NCI-H69 (cell line): ENCODE data around the gene PLCD4.

Experiments
- DNase-seq: peaks from one replicate; lab custom pipeline; 2025; lab: John Stamatoyannopoulos, UW

The PLCD4 gene

DNA sequence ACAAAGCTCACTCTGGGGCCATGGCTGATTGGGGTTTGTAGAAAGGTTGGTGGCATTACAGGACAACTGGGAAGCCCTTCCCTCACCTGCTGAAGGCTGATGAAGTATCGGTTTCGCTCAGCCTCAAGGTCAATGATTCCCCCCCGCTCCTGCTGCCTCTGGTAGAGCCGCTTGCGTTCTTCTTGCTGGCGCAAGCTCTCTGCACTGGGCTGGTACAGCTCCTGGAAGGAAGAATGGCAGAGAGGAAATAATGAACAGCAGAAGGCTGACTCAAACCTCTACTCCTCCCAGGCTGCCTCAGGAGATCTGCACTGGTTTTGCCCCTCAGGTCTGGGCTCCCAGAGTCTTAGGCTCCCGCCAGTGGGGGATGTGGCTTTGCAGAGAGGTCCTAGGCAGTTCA is 57.0 kb downstream of the PLCD4 start:
- no peak for DNase-seq

DNA sequence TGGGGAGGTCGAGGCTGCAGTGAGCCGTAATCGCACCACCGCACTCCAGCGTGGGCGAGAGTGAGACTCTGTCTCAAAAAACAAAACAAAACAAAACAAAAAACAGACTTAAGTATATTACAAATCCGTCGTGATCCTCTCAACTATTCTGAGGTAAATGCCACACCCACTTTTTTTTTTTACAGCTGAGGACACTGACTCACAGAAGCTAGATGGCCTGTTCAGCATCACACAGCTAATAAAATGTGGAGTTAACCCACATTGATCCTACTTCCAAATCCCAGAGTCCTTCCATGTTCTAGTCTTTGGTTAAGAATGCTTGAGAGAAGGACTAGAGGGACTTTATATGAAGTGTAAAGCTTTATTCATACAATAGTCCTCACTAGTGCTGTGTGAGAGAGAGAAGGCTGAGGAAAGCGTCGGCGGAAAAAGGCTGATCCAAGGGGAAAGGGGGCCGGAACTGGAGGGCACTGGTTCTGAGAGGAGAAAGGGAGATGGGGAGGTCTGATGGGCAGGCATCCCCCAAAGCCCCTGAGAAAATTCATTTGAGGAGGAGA is 63.5 kb downstream of the PLCD4 start:
- no peak for DNase-seq

DNA sequence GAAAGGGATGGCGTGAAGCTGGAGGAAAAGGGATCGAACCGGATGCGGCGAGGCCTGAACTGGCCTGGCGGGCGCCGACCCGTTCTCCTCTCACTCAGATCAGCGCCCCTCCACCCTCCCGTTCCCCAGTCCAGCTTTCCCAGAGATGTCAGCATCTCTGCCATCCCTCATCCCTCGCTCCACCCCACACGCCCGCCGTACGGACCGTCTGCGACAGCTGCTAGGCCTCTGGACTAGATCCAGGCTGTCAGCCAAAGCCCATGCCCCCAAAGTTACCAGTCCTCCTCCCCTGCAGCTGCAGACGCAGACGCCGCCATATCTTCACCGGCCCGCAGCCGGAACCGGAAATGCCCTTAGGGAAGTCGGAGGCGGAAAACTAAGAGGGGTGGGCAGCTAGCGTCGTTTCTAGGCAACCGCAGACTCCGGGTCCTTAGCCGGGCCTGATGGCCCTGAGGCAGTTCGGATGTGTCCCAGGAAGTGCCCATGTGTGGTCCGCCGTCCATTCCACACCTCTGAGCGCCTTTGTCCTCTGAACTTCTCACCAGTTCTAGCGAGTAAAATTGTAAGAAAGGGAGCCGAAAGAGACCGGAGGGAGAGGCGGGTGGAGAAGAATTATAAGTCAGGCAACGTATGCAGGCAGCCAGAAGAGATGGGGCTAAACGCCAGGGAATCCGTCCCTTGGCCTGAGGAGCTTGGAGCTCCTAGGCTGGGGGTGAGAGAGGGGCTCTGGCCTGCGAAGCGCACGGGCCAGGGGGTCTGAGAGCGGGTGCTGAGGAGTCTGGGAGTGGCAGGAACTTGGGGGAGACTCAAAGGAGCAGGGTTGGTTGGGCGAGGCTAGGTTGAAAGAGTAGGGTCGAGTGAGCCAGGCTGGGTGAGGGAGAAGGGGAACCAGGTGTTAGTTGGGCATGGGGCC is 64.2 kb downstream of the PLCD4 start, which contains the start of the genes RNF25 and STK36:
TSS of gene RNF25 (minus strand) at position 349 of the 913 bp plus-strand sequence. CDS start at position 317, 32 bp downstream.
TSS of gene STK36 (plus strand) at position 433 of the 913 bp plus-strand sequence. CDS start 744 bp downstream, outside the sequence.
- DNase-seq = peak; percentile 87

DNA sequence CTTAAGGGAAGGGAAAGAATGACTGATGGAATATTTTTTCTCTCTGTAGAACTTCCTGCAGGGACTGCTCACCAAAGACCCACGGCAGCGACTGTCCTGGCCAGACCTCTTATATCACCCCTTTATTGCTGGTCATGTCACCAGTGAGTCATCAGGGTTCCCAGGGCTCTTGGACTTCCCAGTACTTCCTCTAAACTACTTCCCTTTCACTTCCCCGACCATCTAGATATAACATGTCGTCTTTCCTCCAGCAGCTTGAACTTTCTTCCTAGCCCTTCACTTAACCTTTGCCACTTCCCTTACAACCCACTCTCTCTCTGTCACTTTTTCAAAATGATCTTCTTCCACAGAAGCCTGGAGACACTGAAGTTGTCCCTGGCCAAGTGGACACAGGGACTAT is 71.4 kb downstream of the PLCD4 start:
- DNase-seq = no peak

DNA sequence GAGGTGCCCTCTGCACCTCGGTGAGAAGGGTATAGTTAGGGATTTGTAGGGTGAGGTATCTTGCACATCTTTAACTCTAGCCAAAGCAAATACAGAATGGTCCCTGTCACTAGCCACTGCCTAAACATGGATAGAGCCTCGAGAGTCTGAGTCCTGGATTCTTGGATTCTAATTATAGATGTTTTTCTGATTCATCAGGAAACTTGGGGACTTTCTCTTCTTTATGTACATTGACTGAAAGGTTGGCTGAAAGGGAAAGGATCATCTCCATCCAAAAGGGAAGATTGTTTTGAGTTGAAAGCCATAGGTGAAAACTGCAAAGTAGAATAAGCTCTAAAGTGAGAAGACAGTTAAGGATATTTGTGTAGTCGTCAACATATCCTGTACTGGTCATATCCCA is 72.4 kb downstream of the PLCD4 start:
- no peak for DNase-seq
